A549 (cell line): Measurements from ENCODE around the gene HOXD12. TPM values are rescaled to one million over a fixed set of nuclear protein-coding genes. Genes with fewer than 3 reads are reported as not detected.

Experiments used
- ATAC-seq, 2 experiments: fragments of 200-7000 bp in 1 of 2; fragments of >200 bp in 1 of 2; cut with Nextera tagmentation in 1 of 2; cut with Tn5 transposase in 1 of 2; 3 replicates each; pipeline versions ENCODE4 v1.8.0 to v1.9.1; 2018 to 2020; ENCODE audit warnings: mild to moderate bottlenecking in 1 of 2, moderate library complexity in 1 of 2
- CTCF ChIA-PET: fragments of 300-600 bp; sonication (Branson Sonifier 250); formaldehyde crosslinking; extraction: SDS; loops from one replicate; lab custom pipeline; 2021; ENCODE audit warnings: antibody characterized with exemption, inconsistent platforms; lab: Yijun Ruan, JAX
- POLR2A ChIA-PET: fragments of 350-600 bp; formaldehyde crosslinking; extraction: SDS; loops from one replicate; lab custom pipeline; 2021; ENCODE audit warnings: antibody characterized with exemption, inconsistent platforms; lab: Yijun Ruan, JAX
- DNase-seq, 2 experiments: peaks; one replicate each; pipeline versions ENCODE4 v3.0.0 to v3.0.0-alpha.2; 2011 to 2016; ENCODE audit warnings: low read depth in 1 of 2, low spot score in 1 of 2
- FAIRE-seq: peaks from 2 replicates; lab custom pipeline; 2011; peaks lifted over from hg19 to GRCh38; lab: Jason Lieb, UNC
- H3K27ac ChIP-seq, 2 experiments: fragments of >200 bp; sonication (Bioruptor Twin); formaldehyde crosslinking; 3 replicates each; pipeline ENCODE4 v1.5.1; 2016 to 2017
- H3K4me1 ChIP-seq: fragments of >200 bp; sonication (Bioruptor Twin); formaldehyde crosslinking; 3 replicates; pipeline ENCODE4 v1.6.1; 2016
- H3K4me2 ChIP-seq: fragments of >200 bp; sonication (Bioruptor Twin); formaldehyde crosslinking; 3 replicates; pipeline ENCODE4 v1.6.1; 2016
- H3K4me3 ChIP-seq: fragments of >200 bp; sonication (Bioruptor Twin); formaldehyde crosslinking; 3 replicates; pipeline ENCODE4 v1.5.1; 2016
- H3K9me3 ChIP-seq: fragments of >200 bp; sonication (Bioruptor Twin); formaldehyde crosslinking; 3 replicates; pipeline ENCODE4 v1.6.1; 2016
- BHLHE40 ChIP-seq: IDR thresholded peaks from 2 replicates; pipeline ENCODE4 v1.6.1; 2012; ENCODE audit warnings: low read depth, low read length, inconsistent platforms
- CBX8 ChIP-seq: fragments of 200-600 bp; sonication (generic); IDR thresholded peaks from 2 replicates; pipeline ENCODE4 v1.6.1; 2016
- CHD4 ChIP-seq: fragments of 200-600 bp; sonication (generic); IDR thresholded peaks from 2 replicates; pipeline ENCODE4 v1.6.1; 2016; ENCODE audit warnings: antibody characterized with exemption, mild to moderate bottlenecking, borderline replicate concordance
- EHF ChIP-seq: fragments of 250-450 bp; sonication (Bioruptor Pico); IDR thresholded peaks from 2 replicates; pipeline ENCODE4 v1.5.0; 2020; ENCODE audit warnings: mild to moderate bottlenecking
- ESRRA ChIP-seq: fragments of 150-350 bp; IDR thresholded peaks from 2 replicates; pipeline ENCODE4 v1.6.1; 2014; ENCODE audit warnings: mild to moderate bottlenecking, low read length, borderline replicate concordance
- FOSB ChIP-seq: fragments of 250-450 bp; sonication (Bioruptor Pico); IDR thresholded peaks from 2 replicates; pipeline ENCODE4 v1.5.0; 2020; ENCODE audit warnings: mild to moderate bottlenecking, moderate library complexity
- FOXS1 ChIP-seq: fragments of 250-450 bp; sonication (Bioruptor Pico); IDR thresholded peaks from 2 replicates; pipeline ENCODE4 v1.5.0; 2020; ENCODE audit warnings: mild to moderate bottlenecking, moderate library complexity
- GATA3 ChIP-seq: IDR thresholded peaks from 2 replicates; pipeline ENCODE4 v1.6.1; 2012; ENCODE audit warnings: borderline replicate concordance
- HOXA7 ChIP-seq: fragments of 250-450 bp; sonication (Bioruptor Pico); IDR thresholded peaks from 2 replicates; pipeline ENCODE4 v1.5.0; 2020; ENCODE audit warnings: mild to moderate bottlenecking, moderate library complexity
- KDM1A ChIP-seq: fragments of 200-600 bp; sonication (generic); IDR thresholded peaks from 2 replicates; pipeline ENCODE4 v1.6.1; 2016; ENCODE audit warnings: low read depth, mild to moderate bottlenecking
- KDM5A ChIP-seq: fragments of 200-600 bp; sonication (generic); IDR thresholded peaks from 2 replicates; pipeline ENCODE4 v1.6.1; 2016; ENCODE audit warnings: antibody characterized with exemption, mild to moderate bottlenecking
- MAFK ChIP-seq: fragments of 450-650 bp; IDR thresholded peaks from 2 replicates; pipeline ENCODE4 v1.6.1; 2014; ENCODE audit not compliant: partially characterized antibody
- MAZ ChIP-seq: fragments of 150-350 bp; IDR thresholded peaks from 2 replicates; pipeline ENCODE4 v1.6.1; 2014; ENCODE audit warnings: antibody characterized with exemption, low read depth, low read length, borderline replicate concordance
- MYC ChIP-seq: IDR thresholded peaks from 2 replicates; pipeline ENCODE4 v1.6.1; 2012; ENCODE audit warnings: mild to moderate bottlenecking, inconsistent platforms, low read length, improper control_type of control experiment, borderline replicate concordance
- NR3C1 ChIP-seq: fragments of >200 bp; sonication (Bioruptor Twin); formaldehyde crosslinking; IDR thresholded peaks from 3 replicates; pipeline ENCODE4 v1.6.1; 2017
- RAD21 ChIP-seq, 2 experiments: fragments of >200 bp in 1 of 2; sonication (Bioruptor Twin) in 1 of 2; formaldehyde crosslinking in 1 of 2; IDR thresholded peaks in 1 of 2; conservative IDR thresholded peaks in 1 of 2; 2 replicates in 1 of 2; 3 replicates in 1 of 2; pipeline ENCODE4 v1.6.1; 2012 to 2018; ENCODE audit warnings: inconsistent platforms in 1 of 2
- RARB ChIP-seq: fragments of 250-450 bp; sonication (Bioruptor Pico); IDR thresholded peaks from 2 replicates; pipeline ENCODE4 v1.8.0; 2021; ENCODE audit warnings: mild to moderate bottlenecking, moderate library complexity
- TFCP2L1 ChIP-seq: fragments of 250-450 bp; sonication (Bioruptor Pico); IDR thresholded peaks from 2 replicates; pipeline ENCODE4 v1.5.0; 2021; ENCODE audit warnings: mild to moderate bottlenecking
- WGBS: methylation state at CpG from one replicate; pipeline ENCODE4 v1.1.6; 2017; ENCODE audit errors: missing lambda C conversion rate; 5-methylcytosine and 5-hydroxymethylcytosine counted together
- polyA plus RNA-seq, 4 experiments: library from polyadenylated mRNA; depleted of rRNA in 3 of 4; stranded (reverse); fragments of >200 nt; fragmentation: RNase III in 1 of 4; extraction: RNeasy Plus Mini Kit Qiagen cat#74134 plus additional on column Dnase treatment in 1 of 4; gene quantifications; 2 replicates in 3 of 4; 3 replicates in 1 of 4; pipeline ENCODE4 v1.2.3, GENCODE V29; 2011 to 2017
- TF ChIP-seq, protein P1 (sequence below): fragments of >200 bp; sonication (Bioruptor Twin); formaldehyde crosslinking; IDR thresholded peaks from 3 replicates; pipeline ENCODE4 v1.6.1; 2016
- TF ChIP-seq, protein P2 (sequence below): IDR thresholded peaks from 2 replicates; pipeline ENCODE4 v1.6.1; 2012; ENCODE audit warnings: low read depth, borderline replicate concordance
- TF ChIP-seq, protein P3 (sequence below): fragments of 450-650 bp; IDR thresholded peaks from 2 replicates; pipeline ENCODE4 v1.6.1; 2014; ENCODE audit warnings: antibody characterized with exemption
- TF ChIP-seq, protein P4 (sequence below): IDR thresholded peaks from 2 replicates; pipeline ENCODE4 v1.6.1; 2012
- TF ChIP-seq, protein P5 (sequence below): fragments of >200 bp; sonication (Bioruptor Twin); formaldehyde crosslinking; IDR thresholded peaks from 2 replicates; pipeline ENCODE4 v1.6.1; 2016
- TF ChIP-seq, protein P6 (sequence below): fragments of >200 bp; sonication (Bioruptor Twin); formaldehyde crosslinking; IDR thresholded peaks from 3 replicates; pipeline ENCODE4 v1.5.1; 2016

Gene HOXD12
- polyA plus RNA-seq, 2 of the 4 experiments (the other 2 are of a cell fraction): not detected

DNA sequence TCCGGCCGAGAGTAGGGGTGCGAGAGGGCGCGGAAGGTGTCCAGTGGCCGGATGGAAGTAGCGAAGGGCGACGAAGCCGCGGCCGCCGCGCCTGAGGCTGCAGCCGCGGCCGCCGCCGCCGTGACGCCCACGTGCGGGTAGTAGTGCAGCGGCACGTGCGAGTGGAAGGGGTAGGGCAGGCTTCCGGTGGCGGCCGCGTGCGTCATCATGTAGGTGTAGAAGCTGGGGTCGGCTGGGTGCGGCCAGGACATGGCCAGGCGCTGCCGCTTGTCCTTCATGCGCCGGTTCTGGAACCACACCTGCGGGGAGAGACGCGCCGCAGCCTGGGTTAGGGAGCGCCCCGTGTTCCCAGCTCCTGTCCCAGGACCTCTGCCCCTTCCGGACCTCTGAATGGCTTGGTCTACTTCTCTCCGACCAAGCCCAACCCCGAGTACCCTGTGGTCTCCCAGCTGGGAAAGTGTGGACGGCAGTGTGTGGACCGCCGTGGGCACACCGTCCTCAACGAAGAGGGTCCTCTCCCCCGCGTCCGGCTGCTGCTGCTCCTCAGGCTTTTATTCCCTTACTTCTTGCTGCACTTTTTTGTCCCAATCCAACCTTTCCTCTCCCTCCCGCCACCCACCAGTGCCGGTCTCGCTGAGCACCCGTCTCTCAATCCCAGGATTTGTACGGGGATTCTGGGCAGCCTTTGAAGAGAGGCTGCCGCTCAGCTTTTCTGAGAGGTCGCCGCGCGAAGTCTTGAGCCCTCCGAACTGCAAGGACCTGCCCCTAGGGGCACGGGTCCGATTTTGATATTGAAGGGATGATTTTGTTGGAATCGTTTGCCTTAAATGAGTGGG, 18.8 kb upstream of the HOXD12 start:
- no peak for TF ChIP-seq CHD4
- TF ChIP-seq, protein P1, sequence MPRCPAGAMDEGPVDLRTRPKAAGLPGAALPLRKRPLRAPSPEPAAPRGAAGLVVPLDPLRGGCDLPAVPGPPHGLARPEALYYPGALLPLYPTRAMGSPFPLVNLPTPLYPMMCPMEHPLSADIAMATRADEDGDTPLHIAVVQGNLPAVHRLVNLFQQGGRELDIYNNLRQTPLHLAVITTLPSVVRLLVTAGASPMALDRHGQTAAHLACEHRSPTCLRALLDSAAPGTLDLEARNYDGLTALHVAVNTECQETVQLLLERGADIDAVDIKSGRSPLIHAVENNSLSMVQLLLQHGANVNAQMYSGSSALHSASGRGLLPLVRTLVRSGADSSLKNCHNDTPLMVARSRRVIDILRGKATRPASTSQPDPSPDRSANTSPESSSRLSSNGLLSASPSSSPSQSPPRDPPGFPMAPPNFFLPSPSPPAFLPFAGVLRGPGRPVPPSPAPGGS: no peak
- TF ChIP-seq, protein P2, sequence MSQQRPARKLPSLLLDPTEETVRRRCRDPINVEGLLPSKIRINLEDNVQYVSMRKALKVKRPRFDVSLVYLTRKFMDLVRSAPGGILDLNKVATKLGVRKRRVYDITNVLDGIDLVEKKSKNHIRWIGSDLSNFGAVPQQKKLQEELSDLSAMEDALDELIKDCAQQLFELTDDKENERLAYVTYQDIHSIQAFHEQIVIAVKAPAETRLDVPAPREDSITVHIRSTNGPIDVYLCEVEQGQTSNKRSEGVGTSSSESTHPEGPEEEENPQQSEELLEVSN: peak; percentile 86
- no peak for TF ChIP-seq NR3C1
- no peak for TF ChIP-seq KDM5A
- peak; percentile 61; the same call in 1 of the 2 replicates for TF ChIP-seq BHLHE40
- TF ChIP-seq FOXS1 (CRISPR knock-in tag): no peak
- no peak for TF ChIP-seq KDM1A
- TF ChIP-seq RAD21 (conservative IDR thresholded peaks at IDR 0.05 in 1 of 2, IDR thresholded peaks at IDR 0.05 in 1 of 2): no peak
- TF ChIP-seq ESRRA: no peak
- TF ChIP-seq, protein P3, sequence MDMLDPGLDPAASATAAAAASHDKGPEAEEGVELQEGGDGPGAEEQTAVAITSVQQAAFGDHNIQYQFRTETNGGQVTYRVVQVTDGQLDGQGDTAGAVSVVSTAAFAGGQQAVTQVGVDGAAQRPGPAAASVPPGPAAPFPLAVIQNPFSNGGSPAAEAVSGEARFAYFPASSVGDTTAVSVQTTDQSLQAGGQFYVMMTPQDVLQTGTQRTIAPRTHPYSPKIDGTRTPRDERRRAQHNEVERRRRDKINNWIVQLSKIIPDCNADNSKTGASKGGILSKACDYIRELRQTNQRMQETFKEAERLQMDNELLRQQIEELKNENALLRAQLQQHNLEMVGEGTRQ: 0 out of 2 replicates have a peak, but pooled peaks have one; percentile 4
- TF ChIP-seq, protein P4, sequence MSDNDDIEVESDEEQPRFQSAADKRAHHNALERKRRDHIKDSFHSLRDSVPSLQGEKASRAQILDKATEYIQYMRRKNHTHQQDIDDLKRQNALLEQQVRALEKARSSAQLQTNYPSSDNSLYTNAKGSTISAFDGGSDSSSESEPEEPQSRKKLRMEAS: peak; percentile 92
- 0 out of 2 replicates have a peak, but pooled peaks have one; percentile 20 for TF ChIP-seq MYC
- Histone ChIP-seq H3K9me3 (peaks cover 10% of the 10 kb centered on the region), H3K4me3 (peak overlapping the region; percentile 49), H3K27ac (peak overlapping the region; percentile 64 to 80; a peak in 5 of 6 replicates), H3K4me2 (peak overlapping the region; percentile 97), H3K4me1 (peaks cover 9% of the 10 kb centered on the region; the same call in 2 of the 3 replicates)
- WGBS: 67% methylated on average over 53 of the region's 68 CpGs
- CTCF ChIA-PET: interaction anchor here (0.6 to 5.5 kb wide), 22 partner anchors 8 to 1179 kb away, joined by 3 to 57 read pairs (median 6); no protein-coding TSS in a partner anchor
- DNase-seq (peak in 1 of 2 experiments; percentile 47), FAIRE-seq (no peak), ATAC-seq (peak in 1 of 2 experiments; percentile 20; a peak in 3 of 6 replicates)
- POLR2A ChIA-PET: interaction anchor here (0.6 kb wide), 1 partner anchor 66 kb away, joined by 4 read pairs; no protein-coding TSS in a partner anchor

DNA sequence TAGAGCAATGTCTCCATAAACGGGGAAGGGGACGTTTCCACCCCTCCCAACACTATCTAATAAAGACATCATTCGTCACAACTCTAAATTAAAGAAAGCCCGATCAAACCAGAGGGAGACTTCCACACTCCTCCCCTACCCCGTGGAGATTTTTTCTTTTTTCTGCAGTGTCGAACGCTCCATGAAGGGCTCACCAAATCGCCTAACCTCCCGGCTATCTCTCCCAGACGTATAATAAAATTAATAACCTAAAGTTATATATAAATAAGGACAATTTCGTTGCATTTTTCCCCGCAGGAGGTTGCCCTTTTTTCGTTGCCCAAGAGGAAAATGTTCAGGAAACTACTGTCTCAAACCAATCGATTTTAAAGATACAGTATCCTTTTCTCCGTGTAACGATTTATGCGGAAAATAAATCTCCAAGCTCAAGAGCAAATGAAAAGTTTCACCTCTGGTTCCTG, 18.2 kb upstream of the HOXD12 start:
- WGBS: 61% methylated on average over 17 of the region's 17 CpGs
- no peak for ATAC-seq
- FAIRE-seq: no peak
- Histone ChIP-seq H3K9me3 (peaks cover 10% of the 10 kb centered on the region), H3K4me3 (no peak overlapping the region), H3K4me1 (peaks cover 13% of the 10 kb centered on the region; the same call in 2 of the 3 replicates), H3K27ac (no peak overlapping the region), H3K4me2 (no peak overlapping the region)
- ChIA-PET POLR2A (no interaction called here), CTCF (interaction anchor here (0.6 to 5.5 kb wide), 11 partner anchors 7 to 824 kb away, joined by 3 to 57 read pairs (median 8); no protein-coding TSS in a partner anchor)
- no peak for DNase-seq
- TF ChIP-seq CBX8 (no peak), MAFK (no peak), TFCP2L1 (no peak), EHF (CRISPR knock-in tag) (no peak), HOXA7 (CRISPR knock-in tag) (no peak), RARB (CRISPR knock-in tag) (no peak), GATA3 (no peak), NR3C1 (no peak), FOSB (no peak), KDM5A (no peak), KDM1A (no peak), MAZ (no peak)
- TF ChIP-seq, protein P5, sequence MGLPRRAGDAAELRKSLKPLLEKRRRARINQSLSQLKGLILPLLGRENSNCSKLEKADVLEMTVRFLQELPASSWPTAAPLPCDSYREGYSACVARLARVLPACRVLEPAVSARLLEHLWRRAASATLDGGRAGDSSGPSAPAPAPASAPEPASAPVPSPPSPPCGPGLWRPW: no peak
- TF ChIP-seq, protein P3: no peak
- TF ChIP-seq, protein P2: no peak
- TF ChIP-seq, protein P6, sequence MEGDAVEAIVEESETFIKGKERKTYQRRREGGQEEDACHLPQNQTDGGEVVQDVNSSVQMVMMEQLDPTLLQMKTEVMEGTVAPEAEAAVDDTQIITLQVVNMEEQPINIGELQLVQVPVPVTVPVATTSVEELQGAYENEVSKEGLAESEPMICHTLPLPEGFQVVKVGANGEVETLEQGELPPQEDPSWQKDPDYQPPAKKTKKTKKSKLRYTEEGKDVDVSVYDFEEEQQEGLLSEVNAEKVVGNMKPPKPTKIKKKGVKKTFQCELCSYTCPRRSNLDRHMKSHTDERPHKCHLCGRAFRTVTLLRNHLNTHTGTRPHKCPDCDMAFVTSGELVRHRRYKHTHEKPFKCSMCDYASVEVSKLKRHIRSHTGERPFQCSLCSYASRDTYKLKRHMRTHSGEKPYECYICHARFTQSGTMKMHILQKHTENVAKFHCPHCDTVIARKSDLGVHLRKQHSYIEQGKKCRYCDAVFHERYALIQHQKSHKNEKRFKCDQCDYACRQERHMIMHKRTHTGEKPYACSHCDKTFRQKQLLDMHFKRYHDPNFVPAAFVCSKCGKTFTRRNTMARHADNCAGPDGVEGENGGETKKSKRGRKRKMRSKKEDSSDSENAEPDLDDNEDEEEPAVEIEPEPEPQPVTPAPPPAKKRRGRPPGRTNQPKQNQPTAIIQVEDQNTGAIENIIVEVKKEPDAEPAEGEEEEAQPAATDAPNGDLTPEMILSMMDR: no peak
